Measurements from ENCODE around the gene ENTPD7.
"Not testable (repeated sequence)": the region's sequence is repeated elsewhere in the genome, so short reads cannot be mapped to it uniquely, and the experiment has no call there.

Gene ENTPD7

DNA sequence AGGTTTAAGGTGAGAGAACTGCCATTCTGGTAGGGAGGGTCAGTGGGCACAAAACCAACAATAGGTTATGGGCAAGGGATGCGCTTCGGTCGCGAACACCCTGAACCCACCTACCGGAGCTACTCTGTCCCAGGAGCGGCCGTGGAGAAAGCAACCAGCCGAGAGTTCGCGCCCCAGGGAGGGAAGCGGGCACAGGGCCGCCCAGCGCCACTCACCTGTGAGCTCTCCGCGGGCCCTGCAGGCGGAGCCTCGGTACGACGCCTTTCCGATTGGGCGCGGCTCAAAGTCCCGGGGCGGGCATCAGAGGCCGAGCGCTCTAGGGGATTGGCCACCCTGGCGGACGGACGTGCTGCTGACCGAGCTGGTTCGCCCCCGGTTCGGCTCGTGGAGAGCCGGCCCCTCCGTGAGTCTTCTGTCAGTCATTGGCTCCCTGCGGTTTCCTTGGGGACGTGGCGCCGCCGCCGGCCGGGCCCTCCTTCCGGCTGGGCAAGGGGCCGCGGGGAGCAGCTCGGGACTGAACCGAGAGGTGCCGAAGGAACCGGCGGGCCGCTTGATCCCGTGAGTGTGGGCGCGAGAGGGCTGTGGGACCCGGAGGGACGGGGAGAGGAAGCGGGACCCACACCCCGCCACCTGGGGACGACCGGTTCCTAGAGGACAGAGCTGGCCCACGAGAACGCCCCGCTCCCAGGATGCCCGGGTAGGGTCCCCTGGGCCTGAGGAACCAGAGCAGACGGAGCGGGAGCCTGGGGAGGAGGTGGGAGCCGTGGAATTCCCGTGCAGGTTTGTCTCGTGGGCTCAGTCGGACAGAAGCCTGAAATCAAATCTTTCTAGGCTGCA lies at the start of gene ENTPD7:
TSS of gene ENTPD7 (plus strand) at position 479 of the 837 bp plus-strand sequence. CDS start 448 bp downstream, outside the sequence.
- DNase-seq, result peak; percentile 92 to 93

DNA sequence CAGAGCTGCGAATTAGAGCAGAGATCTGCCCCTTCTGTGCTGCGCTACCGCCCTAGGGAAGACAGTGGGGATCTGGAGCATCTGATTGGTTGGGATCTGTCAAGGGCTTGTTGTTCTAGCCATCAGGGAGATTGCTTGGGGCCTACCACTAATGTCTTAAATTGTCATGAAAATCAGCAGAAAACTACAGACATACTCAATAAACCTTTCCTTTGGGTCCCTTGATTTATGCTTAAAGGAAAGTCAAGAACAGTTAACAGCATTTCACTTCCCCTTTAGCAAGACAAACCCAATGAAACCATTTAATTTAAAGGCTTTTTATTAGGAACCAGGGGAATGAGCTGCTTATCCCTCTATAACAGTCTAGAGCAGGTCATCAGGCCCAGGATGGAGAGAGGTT lies 49.1 kb upstream of the ENTPD7 start:
- DNase-seq, result no peak

DNA sequence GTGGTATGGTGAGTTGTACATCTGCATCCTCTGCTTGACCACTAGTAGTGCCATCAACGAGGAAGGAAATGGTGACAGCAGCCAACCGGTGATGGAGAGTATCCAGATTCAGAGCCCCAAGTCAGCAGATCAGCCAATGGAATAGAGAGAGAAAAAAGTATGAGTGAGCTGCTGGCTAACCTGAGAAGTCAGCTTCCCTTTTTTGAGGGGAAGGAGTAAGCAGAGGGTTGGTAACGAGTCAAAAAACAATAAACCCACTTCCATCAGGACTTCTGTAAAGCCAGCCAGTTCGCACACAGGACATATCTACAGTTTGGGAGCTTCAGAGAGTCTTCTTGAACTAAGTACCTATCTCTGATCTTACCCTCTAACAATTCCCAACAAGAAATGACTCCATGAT lies 48.0 kb upstream of the ENTPD7 start:
- no peak for DNase-seq

DNA sequence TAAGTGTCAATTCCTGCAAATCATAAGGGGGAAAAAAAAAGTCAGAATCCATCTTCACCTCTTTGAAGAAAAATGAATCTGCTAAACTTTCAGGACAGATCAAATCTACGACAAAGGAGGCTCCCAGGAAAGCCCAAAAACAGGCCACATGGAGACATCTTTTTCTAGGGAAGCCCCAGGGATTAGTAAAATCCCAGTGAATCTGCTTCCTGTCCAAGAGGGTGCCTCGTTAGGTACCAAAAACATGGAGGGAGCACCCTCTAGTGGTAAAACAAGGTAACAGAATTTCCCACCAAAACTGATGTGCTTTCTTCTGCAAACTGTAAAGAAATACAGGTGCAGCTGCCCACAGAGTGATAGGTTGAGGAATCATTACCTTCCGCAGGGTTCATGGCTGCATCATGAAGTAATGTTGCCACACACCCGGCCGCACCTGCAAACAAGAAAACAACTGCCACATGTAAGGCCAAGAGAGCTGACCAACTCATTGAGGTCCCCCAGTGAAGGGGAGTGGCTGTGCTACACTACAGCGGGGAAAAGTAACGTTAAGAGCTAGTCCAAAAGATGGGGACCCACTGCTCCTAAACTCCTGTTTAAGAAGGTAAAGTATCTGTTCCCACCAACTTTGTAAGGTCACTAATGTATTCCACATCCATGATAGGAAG lies 47.0 kb upstream of the ENTPD7 start:
- peak in 1 of 2 donors; percentile 22 for DNase-seq

GRCh38 chr10:99615426-99615825 lies 43.9 kb upstream of the ENTPD7 start:
- no peak for DNase-seq

GRCh38 chr10:99617696-99618095 lies 41.6 kb upstream of the ENTPD7 start:
- no peak for DNase-seq

- DNase-seq, result no peak
These were observed 40.1 kb upstream of the ENTPD7 start for GRCh38 chr10:99619090-99619800.

- peak; percentile 91 to 93 for DNase-seq
These were observed 39.2 kb upstream of the ENTPD7 start, which contains the start of gene SLC25A28 for GRCh38 chr10:99619851-99620710. Gene SLC25A28 (minus strand): TSS chr10:99620439. CDS start chr10:99620335, 104 bp downstream.

DNA sequence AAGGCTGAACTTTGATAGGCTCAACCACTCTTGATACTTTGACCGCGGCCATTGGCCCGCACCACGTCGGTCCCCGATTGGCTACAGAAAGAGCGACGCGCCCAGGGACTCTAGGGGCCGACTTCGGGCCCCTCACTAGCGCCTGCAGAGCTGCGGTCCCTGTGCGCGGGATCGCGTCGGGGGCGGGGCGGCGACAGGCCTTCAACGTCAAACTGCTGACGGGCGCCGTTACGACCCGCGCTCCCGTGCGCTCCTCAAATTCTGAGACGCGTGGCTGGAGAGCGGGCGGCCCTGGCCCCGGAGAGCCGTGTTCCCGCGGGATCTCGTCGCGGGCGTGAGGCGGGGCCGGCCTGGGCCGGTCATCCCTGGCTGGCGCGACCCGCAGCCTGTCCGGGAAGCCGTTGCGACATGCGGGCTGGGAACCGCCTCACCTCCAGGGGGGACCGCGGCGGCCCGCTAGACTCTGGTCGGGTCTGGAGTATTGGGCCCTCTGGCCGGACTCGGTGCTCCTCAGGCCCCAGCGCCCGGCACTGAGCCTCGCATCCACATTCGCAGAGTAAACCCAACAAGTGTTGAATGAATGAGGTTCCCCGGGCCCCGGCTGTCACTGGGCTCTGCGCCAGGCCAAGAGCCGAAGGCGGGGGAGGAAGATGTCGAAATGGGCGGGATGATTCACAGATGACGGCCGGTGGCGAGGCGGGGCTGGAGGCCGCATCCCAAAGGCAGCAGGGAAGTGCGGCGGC lies 38.4 kb upstream of the ENTPD7 start:
- DNase-seq, result peak; percentile 88 to 89

- no peak for DNase-seq
These were observed 37.7 kb upstream of the ENTPD7 start for GRCh38 chr10:99621454-99622251.

- no peak for DNase-seq
These were observed 35.4 kb upstream of the ENTPD7 start for GRCh38 chr10:99623919-99624318.

GRCh38 chr10:99625124-99625523 lies 34.2 kb upstream of the ENTPD7 start:
- DNase-seq, result not testable (repeated sequence)

GRCh38 chr10:99628923-99629624 lies 30.2 kb upstream of the ENTPD7 start:
- DNase-seq, result no peak

DNA sequence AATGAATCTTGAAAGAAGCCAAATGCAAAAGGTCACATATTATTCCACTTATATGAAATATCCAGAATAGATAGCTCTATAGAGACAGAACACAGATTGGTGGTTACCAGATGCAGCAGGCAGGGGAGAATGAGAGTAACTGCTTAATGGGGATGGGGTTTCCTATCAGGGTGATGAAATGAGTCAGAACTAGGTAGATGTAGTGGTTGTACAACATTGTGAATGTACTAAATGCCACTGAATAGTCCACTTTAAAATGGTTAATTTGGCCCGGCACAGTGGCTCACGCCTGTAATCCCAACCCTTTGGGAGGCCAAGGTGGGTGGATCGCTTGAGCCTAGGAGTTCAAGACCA lies 29.7 kb upstream of the ENTPD7 start:
- DNase-seq, result no peak

DNA sequence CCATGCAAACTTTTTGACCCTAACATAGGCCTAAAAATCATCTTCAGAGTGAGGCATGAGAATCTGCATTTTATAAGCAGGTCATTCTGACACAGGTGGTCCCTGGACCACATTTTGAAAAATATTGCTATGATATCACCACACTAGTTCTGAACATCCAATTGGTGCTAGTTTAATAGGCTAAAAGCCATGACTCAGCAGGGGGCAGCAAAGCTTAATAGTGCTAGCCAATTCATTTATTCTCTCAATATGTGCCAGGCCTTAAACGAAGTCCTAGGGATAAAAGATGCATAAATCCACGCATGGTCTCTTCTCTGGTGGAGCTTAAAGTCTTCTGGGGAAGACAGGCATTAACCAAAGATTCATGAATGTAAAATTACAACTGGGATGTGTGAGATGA lies 28.9 kb upstream of the ENTPD7 start:
- no peak for DNase-seq

DNA sequence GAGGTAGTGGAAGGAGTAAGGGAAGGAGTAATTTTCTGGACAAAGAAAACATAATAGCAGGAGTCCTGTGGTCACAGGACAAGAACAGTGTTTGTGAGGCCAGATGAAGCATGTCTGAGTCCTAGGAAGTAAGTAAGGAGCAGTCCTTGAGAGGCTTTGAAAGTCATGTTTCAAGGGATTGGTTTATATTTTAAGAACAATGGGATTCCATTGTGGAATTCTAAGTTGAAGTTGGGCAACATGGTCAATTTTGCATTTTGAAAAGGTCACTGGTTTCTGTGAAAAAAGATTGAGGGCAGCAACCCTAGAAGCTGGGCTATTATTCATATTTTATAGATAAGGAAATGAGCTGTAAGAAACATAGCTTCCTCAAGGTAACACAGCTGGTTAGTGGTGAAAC lies 28.3 kb upstream of the ENTPD7 start:
- no peak for DNase-seq

- DNase-seq, result no peak
These were observed 27.8 kb upstream of the ENTPD7 start for GRCh38 chr10:99631496-99631895.

- DNase-seq, result no peak
These were observed 25.5 kb upstream of the ENTPD7 start for GRCh38 chr10:99633832-99634231.

GRCh38 chr10:99647601-99648151 lies 11.6 kb upstream of the ENTPD7 start:
- DNase-seq, result no peak

GRCh38 chr10:99648717-99649116 lies 10.6 kb upstream of the ENTPD7 start:
- DNase-seq, result no peak

All from stimulated activated CD4-positive, alpha-beta T cell treated with anti-CD3 and anti-CD28 coated beads, Interleukin-2, amount 100 ng/mL, for 24 hours (primary cell).